ENCODE results near the gene KLHL21.

The KLHL21 gene

GRCh38 chr1:6599141-6599975 is 3.3 kb downstream of the KLHL21 start:
- DNase-seq (ENCODE audit: low read depth), result peak; percentile 35

- no peak for DNase-seq (ENCODE audit: low read depth)
Observed at GRCh38 chr1:6597777-6598131, 4.9 kb downstream of the KLHL21 start.

- DNase-seq (ENCODE audit: low read depth), result no peak
Observed at GRCh38 chr1:6596886-6597776, 5.5 kb downstream of the KLHL21 start.

- DNase-seq (ENCODE audit: low read depth), result no peak
Observed at GRCh38 chr1:6596351-6596750, 6.3 kb downstream of the KLHL21 start.

- DNase-seq (ENCODE audit: low read depth), result no peak
Observed at GRCh38 chr1:6594977-6595740, 7.5 kb downstream of the KLHL21 start.

GRCh38 chr1:6593810-6594209 is 8.9 kb downstream of the KLHL21 start:
- no peak for DNase-seq (ENCODE audit: low read depth)

GRCh38 chr1:6592865-6593593 is 9.6 kb downstream of the KLHL21 start:
- no peak for DNase-seq (ENCODE audit: low read depth)

- no peak for DNase-seq (ENCODE audit: low read depth)
Observed at GRCh38 chr1:6592441-6592840, 10.2 kb downstream of the KLHL21 start.

- no peak for DNase-seq (ENCODE audit: low read depth)
Observed at GRCh38 chr1:6591644-6592043, 11.0 kb downstream of the KLHL21 start.

GRCh38 chr1:6591222-6591621 is 11.4 kb downstream of the KLHL21 start:
- no peak for DNase-seq (ENCODE audit: low read depth)

GRCh38 chr1:6590046-6590445 is 12.6 kb downstream of the KLHL21 start:
- DNase-seq (ENCODE audit: low read depth), result no peak

- no peak for DNase-seq (ENCODE audit: low read depth)
Observed at GRCh38 chr1:6588893-6589520, 13.7 kb downstream of the KLHL21 start.

GRCh38 chr1:6588128-6588892 is 14.4 kb downstream of the KLHL21 start:
- DNase-seq (ENCODE audit: low read depth), result no peak

- no peak for DNase-seq (ENCODE audit: low read depth)
Observed at GRCh38 chr1:6587261-6588005, 15.2 kb downstream of the KLHL21 start.

GRCh38 chr1:6586404-6586816 is 16.3 kb downstream of the KLHL21 start:
- DNase-seq (ENCODE audit: low read depth), result no peak

- DNase-seq (ENCODE audit: low read depth), result no peak
Observed at GRCh38 chr1:6585841-6586240, 16.8 kb downstream of the KLHL21 start.

GRCh38 chr1:6585081-6585722 is 17.5 kb downstream of the KLHL21 start:
- no peak for DNase-seq (ENCODE audit: low read depth)

- DNase-seq (ENCODE audit: low read depth), result no peak
Observed at GRCh38 chr1:6584126-6585080, 18.3 kb downstream of the KLHL21 start.
